22Rv1 (cell line): ENCODE results near the gene PANX2.

ENCODE experiments used
- CTCF ChIP-seq: fragments of 450-650 bp; IDR thresholded peaks from 2 replicates; pipeline ENCODE4 v1.5.1; 2017; ENCODE audit warnings: mild to moderate bottlenecking
- ZFX ChIP-seq: fragments of 450-650 bp; IDR thresholded peaks from 2 replicates; pipeline ENCODE4 v1.6.1; 2017; ENCODE audit warnings: antibody characterized with exemption, borderline replicate concordance

- TF ChIP-seq CTCF (no peak), ZFX (no peak)
These were observed 5.7 kb downstream of the PANX2 start for GRCh38 chr22:50175921-50176849.
